Measurements from ENCODE around the gene TXLNB. TPM values are rescaled to one million over a fixed set of nuclear protein-coding genes. Genes with fewer than 3 reads are reported as not detected.

Gene TXLNB
- total RNA-seq, 6 donors from 2014 or later: 0.52 to 4.2 (median 0.94) TPM

DNA sequence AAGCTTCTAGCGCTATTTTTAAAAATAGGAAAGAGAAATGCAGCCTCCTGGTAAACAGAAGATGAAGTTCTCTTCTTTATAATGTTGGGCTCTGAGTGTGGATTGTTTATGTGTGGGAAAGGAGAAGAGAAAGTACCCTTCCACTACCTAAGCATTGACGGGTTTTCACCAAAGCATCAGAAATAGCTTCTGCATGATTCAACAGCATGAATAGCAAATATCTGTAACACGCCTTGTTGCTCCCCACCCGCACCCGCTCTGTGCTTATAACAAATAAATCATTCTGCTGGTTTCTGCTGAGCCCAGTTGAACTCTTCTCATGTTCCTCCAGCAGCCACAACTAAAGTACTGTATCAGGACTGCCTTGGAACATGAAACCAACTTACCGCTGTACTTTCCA is 20.7 kb downstream of the TXLNB start:
- Histone ChIP-seq H3K36me3 (no peaks in the 10 kb centered on the region), H3K27ac (no peak overlapping the region), H3K4me3 (no peak overlapping the region), H3K27me3 (no peaks in the 10 kb centered on the region), H3K4me1 (no peaks in the 10 kb centered on the region), H3K9me3 (no peaks in the 10 kb centered on the region)
- ATAC-seq (ENCODE audit: low FRiP score in 2 of 2) (peak in 1 of 2 donors; percentile 57), DNase-seq (no peak)
- no peak for TF ChIP-seq EP300 (IDR thresholded peaks at IDR 0.05)
- no peak for TF ChIP-seq POLR2AphosphoS5 (IDR thresholded peaks at IDR 0.05)
- TF ChIP-seq, protein P1, sequence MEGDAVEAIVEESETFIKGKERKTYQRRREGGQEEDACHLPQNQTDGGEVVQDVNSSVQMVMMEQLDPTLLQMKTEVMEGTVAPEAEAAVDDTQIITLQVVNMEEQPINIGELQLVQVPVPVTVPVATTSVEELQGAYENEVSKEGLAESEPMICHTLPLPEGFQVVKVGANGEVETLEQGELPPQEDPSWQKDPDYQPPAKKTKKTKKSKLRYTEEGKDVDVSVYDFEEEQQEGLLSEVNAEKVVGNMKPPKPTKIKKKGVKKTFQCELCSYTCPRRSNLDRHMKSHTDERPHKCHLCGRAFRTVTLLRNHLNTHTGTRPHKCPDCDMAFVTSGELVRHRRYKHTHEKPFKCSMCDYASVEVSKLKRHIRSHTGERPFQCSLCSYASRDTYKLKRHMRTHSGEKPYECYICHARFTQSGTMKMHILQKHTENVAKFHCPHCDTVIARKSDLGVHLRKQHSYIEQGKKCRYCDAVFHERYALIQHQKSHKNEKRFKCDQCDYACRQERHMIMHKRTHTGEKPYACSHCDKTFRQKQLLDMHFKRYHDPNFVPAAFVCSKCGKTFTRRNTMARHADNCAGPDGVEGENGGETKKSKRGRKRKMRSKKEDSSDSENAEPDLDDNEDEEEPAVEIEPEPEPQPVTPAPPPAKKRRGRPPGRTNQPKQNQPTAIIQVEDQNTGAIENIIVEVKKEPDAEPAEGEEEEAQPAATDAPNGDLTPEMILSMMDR (IDR thresholded peaks at IDR 0.05): no peak
- no peak for TF ChIP-seq POLR2A (IDR thresholded peaks at IDR 0.05)
- 82 to 86% methylated on average over 6 of the region's 6 CpGs for WGBS, 2 donors

- no peaks in the 10 kb centered on the region for H3K4me1 ChIP-seq
- no peaks in the 10 kb centered on the region for H3K9me3 ChIP-seq
- TF ChIP-seq, protein P1 (IDR thresholded peaks at IDR 0.05): no peak
- no peak for TF ChIP-seq EP300 (IDR thresholded peaks at IDR 0.05)
- TF ChIP-seq POLR2A (IDR thresholded peaks at IDR 0.05): no peak
- no peak for TF ChIP-seq POLR2AphosphoS5 (IDR thresholded peaks at IDR 0.05)
- H3K36me3 ChIP-seq: no peaks in the 10 kb centered on the region
- 96 to 99% methylated on average over 5 of the region's 5 CpGs for WGBS, 2 donors
- ATAC-seq (ENCODE audit: low FRiP score in 2 of 2) (no peak), DNase-seq (no peak)
- no peaks in the 10 kb centered on the region for H3K27me3 ChIP-seq
- H3K27ac ChIP-seq: no peak overlapping the region
- H3K4me3 ChIP-seq: no peak overlapping the region
Measured at GRCh38 chr6:139270249-139270648, 21.5 kb downstream of the TXLNB start.

DNA sequence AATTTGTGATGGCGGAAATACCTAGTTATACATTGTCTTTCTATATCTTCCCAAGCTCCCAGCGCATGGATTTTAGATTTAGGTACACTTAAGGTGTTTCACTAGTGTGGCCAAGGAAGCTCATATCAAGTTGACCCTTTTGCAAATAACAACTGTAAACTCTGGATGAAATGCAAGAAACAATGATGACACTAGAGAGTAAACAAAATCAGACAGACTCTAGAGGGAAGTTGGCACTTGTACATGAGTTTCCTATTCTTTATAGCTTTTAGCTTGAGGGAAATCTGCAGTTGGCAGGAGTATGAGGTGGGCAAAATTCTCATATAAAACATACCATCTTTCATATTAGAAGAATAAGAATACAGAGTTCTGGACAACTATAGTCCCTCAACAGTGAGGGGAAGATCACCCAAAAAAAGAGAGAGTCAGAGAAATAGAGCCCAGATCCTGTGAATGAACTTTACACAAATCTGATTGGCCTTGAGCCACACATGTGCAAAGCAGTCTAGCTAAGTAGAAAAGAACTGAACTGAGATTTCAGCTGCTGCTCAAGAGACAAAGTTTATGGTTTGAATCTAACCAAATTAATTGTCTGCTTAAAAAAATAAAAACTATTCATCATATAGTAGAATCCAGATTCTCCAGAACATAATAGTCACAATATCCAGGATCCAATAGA is 26.1 kb downstream of the TXLNB start:
- DNase-seq (no peak), ATAC-seq (ENCODE audit: low FRiP score in 2 of 2) (no peak)
- Histone ChIP-seq H3K9me3 (no peaks in the 10 kb centered on the region), H3K27me3 (no peaks in the 10 kb centered on the region), H3K4me1 (no peaks in the 10 kb centered on the region), H3K36me3 (no peaks in the 10 kb centered on the region), H3K4me3 (no peak overlapping the region), H3K27ac (no peak overlapping the region)
- TF ChIP-seq POLR2A (IDR thresholded peaks at IDR 0.05) (no peak), POLR2AphosphoS5 (IDR thresholded peaks at IDR 0.05) (no peak), EP300 (IDR thresholded peaks at IDR 0.05) (no peak)
- TF ChIP-seq, protein P1 (IDR thresholded peaks at IDR 0.05): no peak
- WGBS, 2 donors: 94 to 97% methylated on average over 2 of the region's 2 CpGs

DNA sequence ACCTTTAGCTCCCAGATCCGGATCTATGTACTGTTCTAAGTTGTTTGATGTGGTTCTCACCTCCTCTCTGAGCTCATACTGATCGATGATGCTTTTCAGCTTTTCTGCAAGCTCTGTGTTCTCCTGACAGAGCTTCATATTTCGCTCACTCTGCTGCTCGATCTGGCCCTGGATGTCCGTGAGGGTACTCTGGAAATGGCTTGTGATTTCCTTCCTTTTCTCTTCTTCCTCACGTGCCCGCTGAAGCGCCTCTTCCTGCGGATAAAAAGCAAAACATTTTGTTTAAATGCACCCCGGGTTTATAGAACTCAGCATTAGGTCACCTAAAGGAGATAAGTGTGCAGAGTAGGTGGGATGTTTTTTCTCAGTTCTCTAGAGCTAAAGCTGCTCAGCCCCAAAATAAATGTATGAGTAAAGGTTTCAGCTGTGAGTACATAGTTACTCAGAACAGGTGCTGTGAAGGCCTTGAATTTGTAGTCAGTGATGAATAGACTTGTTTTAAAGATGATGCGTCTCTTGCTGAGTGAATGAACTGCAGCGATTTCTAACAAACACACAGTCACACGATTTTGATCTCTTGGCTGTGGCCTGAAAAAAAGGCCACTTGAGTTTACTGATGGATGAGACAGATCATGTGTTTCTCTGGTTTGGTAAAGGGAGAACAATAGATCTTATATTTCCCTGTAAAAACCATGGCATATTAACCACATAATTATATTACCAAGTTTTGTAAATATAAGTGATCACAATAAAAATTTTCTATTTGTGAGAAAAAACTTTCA is 29.1 kb downstream of the TXLNB start:
- WGBS, 2 donors: 49 to 56% methylated on average over 13 of the region's 13 CpGs
- H3K27ac ChIP-seq: no peak overlapping the region
- ATAC-seq (ENCODE audit: low FRiP score in 2 of 2): no peak

More for the DNA sequence above, 29.1 kb downstream of the TXLNB start:
- no peaks in the 10 kb centered on the region for H3K36me3 ChIP-seq
- no peaks in the 10 kb centered on the region for H3K4me1 ChIP-seq
- TF ChIP-seq, protein P1 (IDR thresholded peaks at IDR 0.05): no peak
- no peak for TF ChIP-seq EP300 (IDR thresholded peaks at IDR 0.05)
- TF ChIP-seq POLR2A (IDR thresholded peaks at IDR 0.05): no peak
- no peak for TF ChIP-seq POLR2AphosphoS5 (IDR thresholded peaks at IDR 0.05)
- H3K27me3 ChIP-seq: no peaks in the 10 kb centered on the region
- H3K4me3 ChIP-seq: no peak overlapping the region
- DNase-seq: no peak
- H3K9me3 ChIP-seq: no peaks in the 10 kb centered on the region

Data from upper lobe of left lung (tissue), 6 donors.